Trophoblast cell (in vitro differentiated cells and primary cell): ENCODE measurements around the gene LRRC72.
"Not testable (repeated sequence)": the region's sequence is repeated elsewhere in the genome, so short reads cannot be mapped to it uniquely, and the experiment has no call there.

Source experiments
- DNase-seq, 2 donors: peaks; one replicate each; pipeline ENCODE4 v3.0.0-alpha.2; 2016
- H2AFZ ChIP-seq: 2 replicates; pipeline ENCODE4 v1.6.1; 2013; ENCODE audit warnings: low read length, moderate library complexity, mild to moderate bottlenecking; ENCODE audit not compliant: insufficient read depth, poor library complexity
- H2AK5ac ChIP-seq: 2 replicates; pipeline ENCODE4 v1.6.1; 2013; ENCODE audit warnings: mild to moderate bottlenecking, low read length
- H2BK120ac ChIP-seq: 2 replicates; pipeline ENCODE4 v1.6.1; 2013; ENCODE audit warnings: low read length, mild to moderate bottlenecking, moderate library complexity; ENCODE audit not compliant: insufficient read depth, poor library complexity
- H2BK12ac ChIP-seq: 2 replicates; pipeline ENCODE4 v1.6.1; 2013; ENCODE audit warnings: mild to moderate bottlenecking, low read length, moderate library complexity
- H2BK5ac ChIP-seq: 2 replicates; pipeline ENCODE4 v1.6.1; 2013; ENCODE audit warnings: low read length, low read depth, moderate library complexity, mild to moderate bottlenecking; ENCODE audit not compliant: poor library complexity
- H3K14ac ChIP-seq: 2 replicates; pipeline ENCODE4 v1.6.1; 2013; ENCODE audit warnings: mild to moderate bottlenecking, low read length
- H3K18ac ChIP-seq: 2 replicates; pipeline ENCODE4 v1.6.1; 2013; ENCODE audit warnings: mild to moderate bottlenecking, low read length
- H3K23ac ChIP-seq: 2 replicates; pipeline ENCODE4 v1.6.1; 2013; ENCODE audit warnings: low read length
- H3K27ac ChIP-seq: 2 replicates; pipeline ENCODE4 v1.5.1; 2013; ENCODE audit warnings: low read depth, mild to moderate bottlenecking, inconsistent platforms, low read length, moderate library complexity
- H3K27me3 ChIP-seq: 2 replicates; pipeline ENCODE4 v1.6.1; 2013; ENCODE audit warnings: inconsistent platforms, mild to moderate bottlenecking, low read length, moderate library complexity; ENCODE audit not compliant: insufficient read depth
- H3K36me3 ChIP-seq, 2 experiments: 1 replicate in 1 of 2; 2 replicates in 1 of 2; pipeline ENCODE4 v1.6.1; 2013; ENCODE audit warnings: low read length in 2 of 2, mild to moderate bottlenecking in 2 of 2, moderate library complexity in 1 of 2; ENCODE audit not compliant: insufficient read depth in 2 of 2, control insufficient read depth in 1 of 2
- H3K4ac ChIP-seq: 2 replicates; pipeline ENCODE4 v1.6.1; 2013; ENCODE audit warnings: low read depth, mild to moderate bottlenecking, low read length, moderate library complexity
- H3K4me1 ChIP-seq, 2 experiments: 1 replicate in 1 of 2; 2 replicates in 1 of 2; pipeline ENCODE4 v1.6.1; 2013; ENCODE audit warnings: low read length in 2 of 2, mild to moderate bottlenecking in 2 of 2, moderate library complexity in 1 of 2; ENCODE audit not compliant: insufficient read depth in 2 of 2, control insufficient read depth in 1 of 2
- H3K4me2 ChIP-seq: 2 replicates; pipeline ENCODE4 v1.6.1; 2013; ENCODE audit warnings: inconsistent platforms, mild to moderate bottlenecking, low read length, moderate library complexity
- H3K4me3 ChIP-seq: 2 replicates; pipeline ENCODE4 v1.5.1; 2013; ENCODE audit warnings: mild to moderate bottlenecking, low read depth, low read length, inconsistent platforms
- H3K79me1 ChIP-seq: one replicate; pipeline ENCODE4 v1.6.1; 2013; ENCODE audit warnings: low read length
- H3K79me2 ChIP-seq: 2 replicates; pipeline ENCODE4 v1.6.1; 2013; ENCODE audit warnings: low read length, mild to moderate bottlenecking; ENCODE audit not compliant: control insufficient read depth, insufficient read depth, poor library complexity
- H3K9ac ChIP-seq: 2 replicates; pipeline ENCODE4 v1.6.1; 2013; ENCODE audit warnings: mild to moderate bottlenecking, low read length
- H3K9me3 ChIP-seq: 2 replicates; pipeline ENCODE4 v1.6.1; 2013; ENCODE audit warnings: low read depth, mild to moderate bottlenecking, control low read depth, inconsistent platforms, low read length; ENCODE audit not compliant: insufficient read depth
- H4K12ac ChIP-seq: 2 replicates; pipeline ENCODE4 v1.6.1; 2013; ENCODE audit warnings: low read depth, mild to moderate bottlenecking, low read length, moderate library complexity
- H4K8ac ChIP-seq: 2 replicates; pipeline ENCODE4 v1.6.1; 2013; ENCODE audit warnings: low read depth, mild to moderate bottlenecking, low read length, moderate library complexity
- H4K91ac ChIP-seq: one replicate; pipeline ENCODE4 v1.6.1; 2013; ENCODE audit warnings: low read depth, mild to moderate bottlenecking, low read length, moderate library complexity
- WGBS: extraction: QIAGEN DNeasy Blood & Tissue Kit; methylation state at CpG from one replicate; pipeline ENCODE4 v1.1.7; 2013; ENCODE audit warnings: missing lambda C conversion rate; ENCODE audit not compliant: insufficient read length, insufficient coverage; ENCODE audit errors: extremely low coverage; 5-methylcytosine and 5-hydroxymethylcytosine counted together

Gene LRRC72

GRCh38 chr7:16506422-16506821, 20.2 kb upstream of the LRRC72 start:
- not testable (repeated sequence) for H3K79me1 ChIP-seq, H3K27ac ChIP-seq, H3K79me2 ChIP-seq, H2AK5ac ChIP-seq, H3K4ac ChIP-seq, H3K4me2 ChIP-seq, H3K18ac ChIP-seq, H3K27me3 ChIP-seq, H3K9me3 ChIP-seq, H3K9ac ChIP-seq, H2AFZ ChIP-seq, H3K14ac ChIP-seq, H3K4me1 ChIP-seq, DNase-seq, H2BK120ac ChIP-seq, H4K8ac ChIP-seq, H4K12ac ChIP-seq, H3K36me3 ChIP-seq, H3K4me3 ChIP-seq, H2BK5ac ChIP-seq, H3K23ac ChIP-seq, H4K91ac ChIP-seq, H2BK12ac ChIP-seq
- no CpG with 5 or more reads among the region's 5 CpGs for WGBS

- Histone ChIP-seq H4K8ac (no peak overlapping the region), H4K12ac (no peak overlapping the region), H2AK5ac (no peak overlapping the region), H3K14ac (no peak overlapping the region), H3K4ac (no peak overlapping the region), H2AFZ (no peak overlapping the region), H3K4me3 (no peak overlapping the region), H3K79me2 (no peaks in the 10 kb centered on the region), H3K27ac (no peak overlapping the region), H3K36me3 (no peaks in the 10 kb centered on the region), H2BK12ac (no peak overlapping the region), H3K23ac (no peak overlapping the region), H3K79me1 (no peaks in the 10 kb centered on the region), H3K9ac (no peak overlapping the region), H3K9me3 (no peaks in the 10 kb centered on the region), H3K27me3 (no peaks in the 10 kb centered on the region), H3K4me1 (no peaks in the 10 kb centered on the region), H3K4me2 (no peak overlapping the region), H4K91ac (no peak overlapping the region), H2BK5ac (no peak overlapping the region), H3K18ac (no peak overlapping the region), H2BK120ac (no peak overlapping the region)
- DNase-seq, result no peak
These were observed 16.8 kb upstream of the LRRC72 start for GRCh38 chr7:16509829-16510228.

GRCh38 chr7:16511314-16511713, 15.3 kb upstream of the LRRC72 start:
- Histone ChIP-seq H3K27me3 (no peaks in the 10 kb centered on the region), H3K23ac (no peak overlapping the region), H4K91ac (no peak overlapping the region), H3K9ac (no peak overlapping the region), H3K79me1 (no peaks in the 10 kb centered on the region), H3K14ac (no peak overlapping the region), H3K9me3 (no peaks in the 10 kb centered on the region), H3K79me2 (no peaks in the 10 kb centered on the region), H4K12ac (no peak overlapping the region), H3K36me3 (no peaks in the 10 kb centered on the region), H2AFZ (no peak overlapping the region), H2BK5ac (no peak overlapping the region), H2BK120ac (no peak overlapping the region), H3K4me3 (no peak overlapping the region), H3K4ac (no peak overlapping the region), H3K18ac (no peak overlapping the region), H2AK5ac (no peak overlapping the region), H3K27ac (no peak overlapping the region), H3K4me1 (no peaks in the 10 kb centered on the region), H3K4me2 (no peak overlapping the region), H4K8ac (no peak overlapping the region), H2BK12ac (no peak overlapping the region)
- DNase-seq, result no peak
- no CpG with 5 or more reads among the region's 5 CpGs for WGBS

- no peak overlapping the region for H2BK12ac ChIP-seq
- H2AK5ac ChIP-seq, result no peak overlapping the region
- H3K36me3 ChIP-seq, result no peaks in the 10 kb centered on the region
- no peak for DNase-seq
- no peak overlapping the region for H2BK120ac ChIP-seq
- no peak overlapping the region for H4K8ac ChIP-seq
- no peak overlapping the region for H3K23ac ChIP-seq
- no peak overlapping the region for H4K91ac ChIP-seq
- no peak overlapping the region for H3K4me3 ChIP-seq
- no peaks in the 10 kb centered on the region for H3K79me2 ChIP-seq
- no peak overlapping the region for H3K27ac ChIP-seq
- H3K27me3 ChIP-seq, result no peaks in the 10 kb centered on the region
- H3K4ac ChIP-seq, result no peak overlapping the region
- H3K4me1 ChIP-seq, result no peaks in the 10 kb centered on the region
- H4K12ac ChIP-seq, result no peak overlapping the region
- H3K18ac ChIP-seq, result no peak overlapping the region
- no peak overlapping the region for H3K9ac ChIP-seq
- WGBS, result no CpG with 5 or more reads among the region's 7 CpGs
- H2AFZ ChIP-seq, result no peak overlapping the region
- no peak overlapping the region for H2BK5ac ChIP-seq
- no peak overlapping the region for H3K4me2 ChIP-seq
- H3K79me1 ChIP-seq, result no peaks in the 10 kb centered on the region
- H3K9me3 ChIP-seq, result no peaks in the 10 kb centered on the region
- no peak overlapping the region for H3K14ac ChIP-seq
These were observed 14.5 kb upstream of the LRRC72 start for GRCh38 chr7:16512097-16512496.

- Histone ChIP-seq H4K12ac (no peak overlapping the region), H3K27ac (no peak overlapping the region), H3K14ac (no peak overlapping the region), H3K79me1 (no peaks in the 10 kb centered on the region), H3K4me2 (no peak overlapping the region), H4K91ac (no peak overlapping the region), H4K8ac (no peak overlapping the region), H2AFZ (no peak overlapping the region), H3K9ac (no peak overlapping the region), H2BK120ac (no peak overlapping the region), H2AK5ac (no peak overlapping the region), H2BK5ac (no peak overlapping the region), H3K4ac (no peak overlapping the region), H3K23ac (no peak overlapping the region), H3K18ac (no peak overlapping the region), H2BK12ac (no peak overlapping the region), H3K4me1 (no peaks in the 10 kb centered on the region), H3K79me2 (no peaks in the 10 kb centered on the region), H3K9me3 (no peaks in the 10 kb centered on the region), H3K27me3 (no peaks in the 10 kb centered on the region), H3K4me3 (no peak overlapping the region), H3K36me3 (no peaks in the 10 kb centered on the region)
- DNase-seq, result no peak
- no CpG with 5 or more reads among the region's 1 CpG for WGBS
These were observed 12.4 kb upstream of the LRRC72 start for GRCh38 chr7:16514271-16514670.
